Hematopoietic multipotent progenitor cell treated with erythropoietin and hydrocortisone succinate and interleukin-3 and kit ligand, for 8 days (in vitro differentiated cells): ENCODE measurements around the gene ETFA.
"Not testable (repeated sequence)": the region's sequence is repeated elsewhere in the genome, so short reads cannot be mapped to it uniquely, and the experiment has no call there.

Experiments
- DNase-seq: peaks from one replicate; pipeline ENCODE4 v3.0.0-alpha.2; 2015

Gene ETFA

GRCh38 chr15:76324066-76324465 is 12.8 kb upstream of the ETFA start:
- DNase-seq, result no peak

DNA sequence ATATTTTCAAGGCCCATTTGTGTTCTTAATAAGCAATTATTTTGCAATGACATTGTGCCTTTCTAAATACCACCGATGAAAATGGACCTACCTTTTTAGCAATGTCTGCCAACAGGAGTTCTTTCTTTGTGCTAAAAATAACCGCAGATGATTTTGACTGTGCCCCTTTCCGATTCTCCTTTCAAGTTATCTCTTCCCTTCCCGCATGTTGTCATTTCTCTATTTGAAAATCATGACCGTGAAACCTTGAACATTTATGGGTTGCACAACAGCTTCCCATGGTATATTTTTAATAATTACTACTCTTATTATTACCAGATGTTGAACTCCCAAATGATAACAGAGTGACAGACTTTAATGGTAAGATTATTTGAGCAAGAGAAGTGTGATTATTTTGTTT is 10.3 kb upstream of the ETFA start:
- no peak for DNase-seq

DNA sequence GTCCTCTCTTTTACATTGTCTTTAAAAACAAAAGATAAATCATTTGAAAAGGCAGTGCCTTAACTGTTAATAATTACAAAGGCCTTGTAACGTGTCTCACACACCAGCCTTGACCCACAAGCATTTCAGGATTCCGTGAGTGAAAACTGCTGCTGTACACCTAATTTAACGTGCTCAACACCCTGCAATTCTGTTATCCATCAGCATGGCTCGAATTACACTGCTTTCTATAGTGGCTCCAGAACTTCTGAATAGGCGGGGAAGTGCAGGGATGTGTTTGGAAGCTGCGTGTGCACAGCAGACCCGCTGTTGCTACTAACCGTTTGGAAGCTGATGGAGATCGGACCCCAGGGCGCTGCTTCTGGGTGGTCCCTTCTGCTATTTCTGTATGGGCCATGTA is 9.9 kb upstream of the ETFA start:
- DNase-seq, result no peak

DNA sequence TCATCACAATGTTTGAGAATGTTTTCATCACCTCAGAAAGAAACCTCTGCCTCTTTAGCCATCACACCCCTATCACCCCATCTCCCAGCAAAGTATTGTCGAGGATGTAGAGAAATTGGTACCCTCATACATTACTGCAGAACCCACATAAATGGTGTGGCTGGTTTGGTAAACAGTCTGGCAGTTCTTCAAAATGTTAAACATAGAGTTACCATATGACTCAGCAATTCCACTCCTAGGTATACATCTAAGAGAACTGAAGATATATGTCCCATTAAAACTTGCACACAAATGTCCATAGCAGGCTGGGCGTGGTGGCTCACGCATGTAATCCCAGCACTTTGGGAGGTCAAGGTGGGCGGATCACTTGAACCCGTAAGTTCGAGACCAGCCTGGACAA is 8.7 kb upstream of the ETFA start:
- DNase-seq, result no peak

DNA sequence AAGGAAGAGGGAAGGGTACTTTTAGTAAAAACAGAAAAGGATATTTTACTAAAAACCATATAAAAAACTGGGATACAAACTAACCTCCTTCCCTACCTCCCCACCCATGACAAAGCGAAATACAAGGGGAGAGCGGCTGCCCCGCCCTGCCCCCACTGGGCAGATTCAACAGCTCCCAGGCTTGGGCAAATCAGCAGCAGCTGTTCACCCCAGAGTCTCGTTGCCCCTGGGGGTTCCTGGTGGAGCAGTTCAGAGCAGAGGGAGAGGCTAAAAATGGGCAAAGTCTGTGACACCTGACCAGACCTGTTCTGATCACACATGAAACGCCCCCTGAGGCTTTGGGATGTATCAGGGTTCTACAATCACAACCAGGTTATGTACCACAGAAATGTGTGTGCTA is 2.5 kb upstream of the ETFA start:
- peak; percentile 24 for DNase-seq

- DNase-seq, result not testable (repeated sequence)
Measured at GRCh38 chr15:76313175-76313567, 1.9 kb upstream of the ETFA start.

GRCh38 chr15:76312540-76313174 is 1.4 kb upstream of the ETFA start:
- peak; percentile 29 for DNase-seq

DNA sequence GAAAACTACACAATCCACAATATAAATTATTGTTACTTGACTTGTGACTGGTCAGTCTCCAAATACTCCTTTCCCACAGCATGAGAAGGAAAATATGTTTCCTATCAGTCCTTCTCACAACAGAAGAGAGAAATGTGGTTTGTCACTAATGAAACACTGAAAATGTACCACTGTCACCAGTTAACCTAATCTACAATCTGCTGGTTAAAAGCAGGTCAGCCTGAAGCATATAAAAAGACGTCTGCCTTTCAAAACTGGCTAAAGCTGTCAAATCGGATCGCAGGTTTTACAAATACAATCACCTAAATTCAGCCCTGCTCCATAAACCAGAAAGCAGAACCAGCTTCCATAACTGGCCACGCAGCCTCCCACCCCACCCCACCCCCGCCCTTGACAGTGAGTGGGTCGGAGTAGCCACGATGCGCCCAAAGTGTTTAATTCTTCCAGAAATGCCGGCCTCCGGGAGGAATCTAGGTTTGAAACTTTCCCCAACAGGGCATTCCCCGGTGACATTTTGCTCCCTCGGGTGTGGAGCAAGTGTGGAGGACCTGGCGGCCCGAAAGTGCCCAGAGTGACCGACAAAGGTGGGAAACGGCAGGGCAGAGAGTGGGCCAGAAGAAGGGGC is 682 bp downstream of the ETFA start:
- DNase-seq, result peak; percentile 51

DNA sequence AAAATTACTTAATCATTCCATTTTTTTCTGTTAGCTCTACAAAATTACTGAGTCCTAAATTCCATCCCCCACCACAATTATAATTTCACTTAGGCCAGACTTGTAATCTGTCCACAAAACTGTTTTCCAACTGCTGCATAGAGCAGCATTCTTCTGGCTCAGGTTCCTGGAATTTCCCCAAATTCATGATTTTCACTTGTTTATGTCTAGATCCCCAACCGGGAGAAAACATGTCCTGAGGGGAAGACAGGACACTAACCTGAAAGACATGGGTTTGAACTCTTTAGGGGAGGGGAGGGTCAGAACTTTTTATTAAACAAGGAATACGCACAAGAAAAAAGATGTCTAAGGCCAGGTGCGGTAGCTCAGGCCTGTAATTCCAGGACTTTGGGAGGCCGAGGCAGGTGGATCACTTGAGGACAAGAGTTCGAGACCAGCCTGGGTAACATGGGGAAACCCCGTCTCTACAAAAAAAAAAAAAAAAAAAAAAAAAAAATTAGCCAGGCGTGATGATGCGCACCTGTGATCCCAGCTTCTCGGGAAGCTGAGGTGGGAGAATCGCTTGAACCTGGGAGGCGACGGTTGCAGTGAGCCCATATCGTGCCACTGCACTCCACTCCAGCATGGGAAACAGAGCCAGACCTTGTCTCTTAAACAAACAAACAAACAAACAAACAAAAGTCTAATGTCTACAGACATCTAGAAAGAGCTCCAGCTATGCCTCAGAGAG is 1.5 kb downstream of the ETFA start:
- DNase-seq, result no peak

DNA sequence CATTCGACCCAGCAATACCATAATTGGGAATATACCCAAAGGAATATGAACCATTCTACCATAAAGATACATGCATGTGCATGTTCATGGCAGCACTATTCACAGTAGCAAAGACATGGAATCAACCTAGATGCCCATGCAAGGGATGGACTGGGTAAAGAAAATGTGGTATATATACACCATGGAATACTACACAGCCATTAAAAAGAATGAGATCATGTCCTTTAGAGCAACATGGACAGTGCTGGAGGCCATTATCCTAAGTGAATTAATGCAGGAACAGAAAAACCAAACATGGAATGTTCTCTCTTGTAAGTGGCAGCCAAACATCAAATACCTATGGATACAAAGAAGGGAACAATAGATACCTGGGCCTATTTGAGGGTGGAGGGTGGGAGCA is 7.4 kb downstream of the ETFA start:
- DNase-seq, result no peak

DNA sequence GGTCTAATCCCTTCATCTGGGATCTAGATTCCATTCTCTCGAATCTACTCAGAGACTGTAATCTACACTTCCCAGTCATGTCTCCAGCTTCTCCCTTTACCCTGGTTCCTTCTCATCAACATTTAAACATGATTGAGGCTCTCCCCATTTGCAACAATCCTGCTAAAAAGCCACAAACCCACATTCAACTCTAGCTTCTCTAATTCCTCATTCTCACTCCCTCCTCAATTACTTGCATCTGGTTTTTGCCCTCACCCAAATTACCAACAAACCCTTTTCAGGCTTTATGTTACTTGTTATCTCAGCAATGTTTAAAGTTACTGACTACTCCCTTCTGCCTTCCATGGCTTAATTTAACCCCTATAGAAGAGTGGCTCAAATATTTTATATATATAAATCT is 11.5 kb downstream of the ETFA start:
- DNase-seq, result no peak

DNA sequence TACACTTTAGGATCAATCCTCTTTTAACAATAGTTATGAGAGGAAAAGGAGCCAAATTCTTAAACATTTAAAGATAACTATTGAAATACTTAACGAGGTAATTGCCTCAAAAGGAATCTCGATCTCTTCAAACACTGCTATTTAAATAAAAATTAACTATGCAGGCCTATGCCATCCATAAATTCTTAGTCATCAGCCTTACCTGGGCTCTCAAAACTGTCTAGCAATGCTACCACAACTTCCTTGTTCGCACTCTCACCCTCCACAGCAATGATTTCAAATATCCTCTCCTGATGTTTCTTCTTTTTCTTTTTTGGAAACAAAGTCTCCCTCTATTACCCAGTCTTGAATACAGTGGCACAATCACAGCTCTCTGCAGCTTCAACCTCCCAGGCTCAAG is 12.3 kb downstream of the ETFA start:
- no peak for DNase-seq

- not testable (repeated sequence) for DNase-seq
Measured at GRCh38 chr15:76297951-76298350, 13.3 kb downstream of the ETFA start.

- DNase-seq, result no peak
Measured at GRCh38 chr15:76296849-76297248, 14.4 kb downstream of the ETFA start.

GRCh38 chr15:76294463-76294862 is 16.8 kb downstream of the ETFA start:
- DNase-seq, result not testable (repeated sequence)

- DNase-seq, result no peak
Measured at GRCh38 chr15:76293361-76293760, 17.9 kb downstream of the ETFA start.

- DNase-seq, result peak; percentile 79
Measured at GRCh38 chr15:76289582-76289981, 21.7 kb downstream of the ETFA start.

DNA sequence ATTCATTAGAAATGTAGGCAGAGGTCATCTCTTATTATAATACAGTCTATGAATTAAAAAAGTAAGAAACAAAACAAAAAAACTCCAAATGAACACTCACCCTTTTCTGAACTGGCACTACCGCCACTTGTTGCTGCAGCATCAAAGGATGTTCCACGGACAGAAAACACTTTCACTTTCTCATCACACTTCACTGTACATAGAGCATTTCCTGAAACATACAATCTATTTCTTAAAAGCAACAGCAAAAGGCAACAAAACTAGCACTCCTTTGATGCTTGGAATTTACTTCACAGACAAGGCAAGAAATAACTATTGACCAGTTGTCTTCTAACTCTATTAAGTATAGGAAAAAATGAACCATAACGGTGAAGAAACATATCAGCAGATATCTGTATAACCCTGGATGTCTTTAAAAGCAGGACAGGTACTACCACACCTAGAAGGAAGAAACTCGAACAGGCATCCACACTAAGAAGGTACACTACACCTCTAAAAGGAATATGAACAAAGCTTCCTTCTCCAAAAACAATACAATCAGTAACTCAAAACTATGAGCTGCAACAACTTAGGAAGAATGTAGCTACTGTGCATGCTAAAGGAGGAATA is 24.9 kb downstream of the ETFA start:
- DNase-seq, result no peak

DNA sequence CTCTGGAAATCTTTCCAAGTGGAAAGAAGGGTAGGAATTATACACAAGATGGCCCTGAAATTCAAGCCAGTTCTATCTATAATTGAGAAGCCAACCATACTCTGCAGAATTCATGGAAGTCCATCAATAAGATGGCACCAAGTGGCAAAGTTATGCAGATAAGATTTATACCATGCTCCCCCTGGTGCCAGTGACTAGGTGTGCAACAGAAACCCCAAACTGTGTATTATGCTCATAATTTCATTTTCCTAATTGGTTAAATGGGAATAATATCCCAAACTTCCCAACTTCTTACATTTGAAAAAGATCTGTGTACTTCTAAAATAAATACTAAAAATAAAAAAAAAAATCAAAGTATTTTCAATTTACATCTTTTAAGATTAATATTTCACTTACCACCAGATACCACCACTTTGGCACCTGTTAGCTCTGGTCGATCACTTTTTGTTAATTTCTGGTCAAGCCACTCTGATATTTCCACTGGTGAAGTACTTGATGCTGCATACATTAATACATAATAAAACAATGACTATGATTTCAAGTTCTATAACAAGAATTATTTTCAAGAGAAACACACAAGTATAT is 25.9 kb downstream of the ETFA start:
- DNase-seq, result peak; percentile 35

- DNase-seq, result no peak
Measured at GRCh38 chr15:76282465-76282864, 28.8 kb downstream of the ETFA start.

GRCh38 chr15:76278651-76279050 is 32.6 kb downstream of the ETFA start:
- DNase-seq, result no peak

DNA sequence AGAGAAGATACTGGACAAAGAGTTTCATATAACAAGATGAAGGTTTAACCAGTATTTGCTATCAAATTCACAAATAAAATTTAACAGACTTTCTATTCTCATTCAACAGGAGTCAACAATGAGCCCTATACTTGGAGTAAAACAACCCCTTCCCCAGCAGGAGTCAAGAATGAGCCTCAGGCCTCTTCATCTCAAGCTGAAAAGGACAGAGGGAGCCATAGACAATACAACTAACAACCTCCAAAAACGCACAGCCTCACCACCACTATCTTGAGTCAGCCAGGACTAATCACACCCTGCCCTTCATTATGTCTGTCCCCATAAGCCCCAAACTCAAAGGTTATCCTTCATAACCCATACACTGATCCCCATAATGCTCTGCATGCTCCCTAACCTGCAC is 36.4 kb downstream of the ETFA start:
- no peak for DNase-seq

GRCh38 chr15:76274226-76274625 is 37.0 kb downstream of the ETFA start:
- no peak for DNase-seq

DNA sequence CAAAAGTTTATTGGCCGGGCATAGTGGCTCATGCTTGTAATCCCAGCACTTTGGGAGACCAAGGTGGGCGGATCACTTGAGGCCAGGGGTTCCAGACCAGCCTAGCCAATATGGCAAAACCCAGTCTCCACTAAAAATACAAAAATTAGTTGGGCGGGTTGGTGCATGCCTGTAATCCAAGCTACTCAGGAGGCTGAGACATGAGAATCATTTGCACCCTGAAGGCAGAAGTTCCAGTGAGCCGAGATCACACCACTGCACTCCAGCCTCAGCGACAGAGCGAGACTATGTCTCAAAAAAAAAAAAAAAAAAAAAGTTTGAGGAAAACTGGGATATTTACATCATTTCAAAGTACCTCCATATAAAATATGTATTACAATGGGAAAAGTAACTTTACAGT is 40.4 kb downstream of the ETFA start:
- no peak for DNase-seq
